Measurements from ENCODE around the gene AFG3L2. TPM values are rescaled to one million over a fixed set of nuclear protein-coding genes. Genes with fewer than 3 reads are reported as not detected.
A peak's percentile ranks its signal among the peaks of the same experiment; 100 is the strongest.
"Not testable (repeated sequence)": the region's sequence is repeated elsewhere in the genome, so short reads cannot be mapped to it uniquely, and the experiment has no call there.

Gene AFG3L2
- total RNA-seq, 4 donors from 2014 or later, result 39.8 to 47.7 (median 41.7) TPM

GRCh38 chr18:12416098-12416729, 39.2 kb upstream of the AFG3L2 start:
- no peak for TF ChIP-seq POLR2A (IDR thresholded peaks at IDR 0.05; ENCODE audit: low read depth)
- no peak for TF ChIP-seq EP300 (IDR thresholded peaks at IDR 0.05)
- TF ChIP-seq CTCF (IDR thresholded peaks at IDR 0.05), result no peak
- no peak for TF ChIP-seq POLR2AphosphoS5 (IDR thresholded peaks at IDR 0.05)
- Histone ChIP-seq H3K9me3 (no peaks in the 10 kb centered on the region), H3K27ac (replicated peaks in 1 of 4) (peak overlapping the region in 3 of 4 donors; percentile 35 to 53 (median 48)), H3K4me1 (peaks cover 12 to 33% (median 30%) of the 10 kb centered on the region in 4 donors), H3K36me3 (peaks cover 0 to 5% (median 0%) of the 10 kb centered on the region in 4 donors), H3K4me3 (no peak overlapping the region), H3K27me3 (no peaks in the 10 kb centered on the region)
- DNase-seq (ENCODE audit: extremely low spot score), result no peak
- WGBS, result 73% methylated on average over 5 of the region's 5 CpGs
- intact Hi-C loops (cut with DNase I), result no loop called here

DNA sequence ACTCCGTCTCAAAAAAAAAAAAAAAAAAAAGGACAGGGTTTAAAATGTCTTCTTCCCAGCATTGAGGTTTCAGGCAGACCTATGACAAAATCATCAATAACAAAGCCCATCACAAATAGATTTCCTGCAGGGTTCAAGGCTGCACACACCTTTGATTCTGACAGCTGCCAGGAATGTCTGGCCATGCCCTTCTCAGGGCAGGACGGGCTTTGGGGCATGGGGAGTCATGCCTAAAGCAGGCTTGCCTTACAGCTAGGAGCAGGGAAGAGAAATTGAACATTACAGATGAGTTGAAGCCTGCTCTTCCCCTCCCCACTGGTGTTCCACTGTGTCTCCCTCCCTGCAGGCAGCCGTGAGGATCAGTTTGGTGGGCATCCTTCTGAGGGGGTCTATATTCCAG, 34.4 kb upstream of the AFG3L2 start:
- intact Hi-C loops (cut with DNase I), result no loop called here
- H3K36me3 ChIP-seq, result peaks cover 0 to 5% (median 0%) of the 10 kb centered on the region in 4 donors
- 96% methylated on average over 3 of the region's 3 CpGs for WGBS
- peaks cover 8 to 50% (median 32%) of the 10 kb centered on the region in 4 donors for H3K4me1 ChIP-seq
- no peak overlapping the region for H3K27ac ChIP-seq (replicated peaks in 1 of 4)
- no peaks in the 10 kb centered on the region for H3K27me3 ChIP-seq
- no peak for DNase-seq (ENCODE audit: extremely low spot score)
- no peak for TF ChIP-seq POLR2A (IDR thresholded peaks at IDR 0.05; ENCODE audit: low read depth)
- TF ChIP-seq POLR2AphosphoS5 (IDR thresholded peaks at IDR 0.05), result no peak
- TF ChIP-seq CTCF (IDR thresholded peaks at IDR 0.05), result no peak
- no peak for TF ChIP-seq EP300 (IDR thresholded peaks at IDR 0.05)
- H3K9me3 ChIP-seq, result no peaks in the 10 kb centered on the region
- no peak overlapping the region for H3K4me3 ChIP-seq

DNA sequence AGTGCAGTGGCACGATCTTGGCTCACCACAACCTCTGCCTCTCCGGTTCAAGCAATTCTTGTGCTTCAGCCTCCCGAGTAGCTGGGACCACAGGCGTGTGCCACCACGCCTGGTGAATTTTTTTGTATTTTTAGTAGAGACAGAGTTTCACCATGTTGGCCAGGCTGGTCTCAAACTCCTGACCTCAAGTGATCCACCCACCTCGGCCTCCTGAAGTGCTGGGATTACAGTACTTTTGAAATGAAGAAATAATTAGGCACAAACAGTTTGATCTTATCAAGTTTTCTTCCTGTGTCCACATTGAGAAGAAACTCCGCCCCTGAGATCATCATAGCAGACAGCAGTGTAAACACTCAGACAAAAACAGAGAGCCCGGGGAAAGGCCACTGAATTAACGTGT, 33.7 kb upstream of the AFG3L2 start:
- H3K27ac ChIP-seq (replicated peaks in 1 of 4); H3K36me3 ChIP-seq; H3K9me3 ChIP-seq; intact Hi-C loops (cut with DNase I); H3K27me3 ChIP-seq; DNase-seq (ENCODE audit: extremely low spot score); H3K4me3 ChIP-seq: not testable (repeated sequence)
- H3K4me1 ChIP-seq, result peaks cover 8 to 44% (median 26%) of the 10 kb centered on the region in 4 donors
- 87% methylated on average over 9 of the region's 9 CpGs for WGBS

GRCh38 chr18:12410081-12410481, 33.1 kb upstream of the AFG3L2 start:
- 83% methylated on average over 9 of the region's 9 CpGs for whole genome bisulfite sequencing
- no peak overlapping the region for H3K4me3 ChIP-seq
- peaks cover 0 to 5% (median 0%) of the 10 kb centered on the region in 4 donors for H3K36me3 ChIP-seq
- intact Hi-C loops (cut with DNase I), result no loop called here
- no peak for TF ChIP-seq POLR2A (IDR thresholded peaks at IDR 0.05; ENCODE audit: low read depth)
- no peak for TF ChIP-seq EP300 (IDR thresholded peaks at IDR 0.05)
- no peak for TF ChIP-seq POLR2AphosphoS5 (IDR thresholded peaks at IDR 0.05)
- TF ChIP-seq CTCF (IDR thresholded peaks at IDR 0.05), result no peak
- no peak overlapping the region for H3K27ac ChIP-seq (replicated peaks in 1 of 4)
- no peaks in the 10 kb centered on the region for H3K9me3 ChIP-seq
- H3K4me1 ChIP-seq, result peaks cover 8 to 37% (median 22%) of the 10 kb centered on the region in 4 donors
- no peaks in the 10 kb centered on the region for H3K27me3 ChIP-seq
- DNase-seq (ENCODE audit: extremely low spot score), result no peak

DNA sequence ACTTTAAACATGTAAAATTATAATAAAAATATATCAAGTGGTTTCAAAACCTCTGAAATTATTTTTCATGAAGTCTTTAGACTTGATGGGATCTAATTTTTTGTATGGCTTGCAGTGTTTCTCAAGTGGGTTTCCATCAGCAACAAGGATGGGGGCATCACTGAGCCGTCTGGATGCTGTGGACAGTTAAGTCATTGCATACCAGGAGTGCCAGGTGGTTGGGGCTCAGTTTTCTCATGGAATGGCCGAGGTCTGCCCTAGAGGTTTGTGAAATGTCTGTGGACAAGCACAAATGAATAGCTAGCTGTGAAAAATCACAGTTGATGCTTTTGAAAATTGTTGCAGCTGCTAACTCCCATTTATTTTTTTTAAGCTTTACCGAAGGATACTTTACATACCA, 32.4 kb upstream of the AFG3L2 start:
- H3K4me1 ChIP-seq, result peaks cover 8 to 37% (median 22%) of the 10 kb centered on the region in 4 donors
- no peak overlapping the region for H3K4me3 ChIP-seq
- H3K9me3 ChIP-seq, result no peaks in the 10 kb centered on the region
- 66% methylated on average over 3 of the region's 3 CpGs for WGBS
- no peak for DNase-seq (ENCODE audit: extremely low spot score)
- no peaks in the 10 kb centered on the region for H3K27me3 ChIP-seq
- intact Hi-C loops (cut with DNase I), result loop anchor here (5.0 kb wide), 1 partner anchor 248 kb away; the partner anchor contains the start of gene SPIRE1
- peaks cover 0 to 5% (median 0%) of the 10 kb centered on the region in 4 donors for H3K36me3 ChIP-seq
- H3K27ac ChIP-seq (replicated peaks in 1 of 4), result no peak overlapping the region
- TF ChIP-seq EP300 (IDR thresholded peaks at IDR 0.05) (no peak), POLR2AphosphoS5 (IDR thresholded peaks at IDR 0.05) (no peak), CTCF (IDR thresholded peaks at IDR 0.05) (no peak), POLR2A (IDR thresholded peaks at IDR 0.05; ENCODE audit: low read depth) (no peak)

Measured in esophagus muscularis mucosa (tissue), 4 donors.